Embryonic facial prominence (tissue), 1 donor: ENCODE data around the gene GADD45G.

Experiments
- DNase-seq: peaks from one replicate; pipeline ENCODE4 v3.0.0-alpha.2; 2016; ENCODE audit errors: extremely low spot score

GADD45G gene

DNA sequence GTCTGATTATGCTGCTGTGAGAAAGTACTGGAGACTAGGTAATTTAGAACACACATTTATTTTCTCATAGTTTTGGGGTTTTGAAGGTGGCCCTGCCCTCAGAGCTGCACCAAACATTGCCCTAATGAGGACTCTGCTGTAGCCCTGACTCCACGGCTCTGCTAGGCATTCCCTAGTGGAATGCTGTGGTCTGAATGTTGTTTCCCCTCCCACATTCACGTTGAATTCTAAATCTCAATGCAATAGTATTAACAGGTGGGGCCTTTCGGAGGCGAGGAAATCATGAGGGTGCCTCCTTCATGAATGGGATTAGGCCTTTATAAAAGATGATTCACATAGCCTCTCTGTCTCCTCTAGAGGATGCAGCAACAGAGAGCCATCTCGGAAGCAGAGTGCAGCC lies 25.7 kb downstream of the GADD45G start:
- no peak for DNase-seq

DNA sequence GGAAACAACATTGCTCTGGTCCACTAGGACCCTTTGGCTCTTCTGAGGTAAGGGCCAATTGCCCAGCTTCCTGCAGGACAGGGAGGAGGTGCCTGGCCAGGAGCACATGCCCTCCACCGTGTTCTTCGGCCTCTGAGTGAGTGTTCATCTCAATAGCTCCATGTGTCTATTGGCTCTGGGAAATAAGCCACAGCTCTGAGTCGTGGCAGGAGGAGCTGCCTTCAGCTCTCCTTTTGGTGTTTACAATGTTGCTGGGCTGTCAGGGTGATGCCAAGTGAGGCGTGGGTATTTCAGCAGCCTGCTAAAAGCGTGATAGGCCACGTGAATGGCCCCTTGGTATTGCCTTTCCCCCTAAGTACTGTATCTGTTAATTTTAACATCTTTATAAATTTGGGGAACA lies 26.6 kb downstream of the GADD45G start:
- DNase-seq = no peak

DNA sequence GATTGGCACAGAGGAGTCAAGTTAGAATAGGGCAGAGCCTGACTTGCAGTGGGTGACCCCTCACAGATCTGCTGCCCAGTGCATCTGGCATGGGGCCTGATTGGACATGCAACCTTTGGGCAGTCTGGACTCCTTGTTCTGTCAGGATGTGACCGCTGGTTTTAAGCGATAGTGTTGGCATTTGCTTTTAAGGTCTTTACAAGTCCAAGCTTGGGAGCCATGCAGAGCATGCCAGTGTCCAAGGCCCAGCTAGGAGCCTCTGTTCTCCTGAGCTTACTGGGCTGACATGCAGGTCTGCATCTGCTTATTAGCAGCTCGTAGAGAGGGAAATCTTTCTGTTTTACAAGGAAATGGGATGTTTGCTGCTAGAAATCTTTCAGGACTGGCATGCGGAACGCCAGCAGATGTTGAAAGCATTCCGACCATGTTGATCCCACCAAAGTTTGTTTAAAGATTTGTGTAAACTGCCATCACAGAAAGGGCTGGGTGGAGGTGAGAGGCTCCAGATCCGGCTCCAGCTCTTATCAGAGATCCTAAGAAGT lies 27.5 kb downstream of the GADD45G start:
- no peak for DNase-seq

DNA sequence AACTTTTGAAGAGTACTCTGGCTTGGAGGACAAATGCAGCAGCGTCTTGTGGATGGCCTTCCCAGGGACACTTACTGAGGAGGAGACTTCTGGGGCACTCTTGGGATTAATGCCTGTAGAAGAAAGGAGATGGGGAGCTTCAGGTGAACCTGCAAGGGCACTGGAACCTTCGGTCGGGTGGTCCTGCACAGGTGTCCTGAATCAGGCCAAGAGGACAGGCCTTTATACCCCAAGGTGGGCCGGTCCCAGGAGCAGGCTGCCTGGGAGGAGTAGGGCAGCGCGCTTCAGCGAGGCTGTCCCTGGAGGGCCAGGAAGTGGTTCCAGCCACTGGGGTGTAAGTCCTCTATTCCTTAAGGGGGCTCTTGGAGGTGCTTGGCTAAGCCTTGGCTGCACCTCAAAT lies 27.9 kb downstream of the GADD45G start:
- DNase-seq = no peak

DNA sequence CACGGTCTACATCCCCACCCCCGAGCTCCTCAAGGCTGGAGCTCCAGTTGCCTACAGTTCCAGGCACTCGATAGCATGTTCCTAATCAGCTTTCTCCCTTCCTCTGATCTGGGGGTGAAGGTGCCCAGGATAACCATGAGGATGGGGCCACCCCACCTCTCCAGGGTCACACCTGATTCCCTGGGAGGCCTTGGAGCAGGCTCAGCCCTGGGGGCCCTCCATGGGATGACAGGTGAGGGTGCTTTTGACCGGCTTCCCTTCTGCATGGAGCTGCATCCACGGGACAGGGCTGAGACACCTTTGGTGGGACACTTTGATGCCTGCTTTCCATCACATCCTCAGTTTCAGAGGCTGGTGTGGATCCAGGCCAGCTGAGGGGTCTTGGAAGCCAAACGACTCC lies 28.6 kb downstream of the GADD45G start:
- no peak for DNase-seq

DNA sequence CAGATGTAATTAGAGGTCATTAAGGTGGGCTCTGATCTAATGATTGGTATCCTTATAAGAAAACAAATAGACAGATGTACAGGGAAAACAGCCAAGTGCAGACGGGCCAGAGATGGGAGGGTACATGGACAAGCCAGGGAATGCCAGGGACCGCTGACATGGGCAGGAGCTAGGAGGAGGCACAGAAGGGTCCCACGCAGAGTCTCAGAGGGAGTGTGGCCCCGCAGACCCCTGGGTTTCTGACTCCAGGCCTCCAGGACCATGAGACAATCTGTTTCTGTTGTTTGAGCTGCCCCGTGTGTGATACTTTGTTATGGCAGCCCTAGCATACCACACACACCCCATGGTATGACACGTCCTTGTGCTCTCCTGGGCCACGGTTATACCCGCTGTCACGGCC lies 29.1 kb downstream of the GADD45G start:
- DNase-seq = no peak

DNA sequence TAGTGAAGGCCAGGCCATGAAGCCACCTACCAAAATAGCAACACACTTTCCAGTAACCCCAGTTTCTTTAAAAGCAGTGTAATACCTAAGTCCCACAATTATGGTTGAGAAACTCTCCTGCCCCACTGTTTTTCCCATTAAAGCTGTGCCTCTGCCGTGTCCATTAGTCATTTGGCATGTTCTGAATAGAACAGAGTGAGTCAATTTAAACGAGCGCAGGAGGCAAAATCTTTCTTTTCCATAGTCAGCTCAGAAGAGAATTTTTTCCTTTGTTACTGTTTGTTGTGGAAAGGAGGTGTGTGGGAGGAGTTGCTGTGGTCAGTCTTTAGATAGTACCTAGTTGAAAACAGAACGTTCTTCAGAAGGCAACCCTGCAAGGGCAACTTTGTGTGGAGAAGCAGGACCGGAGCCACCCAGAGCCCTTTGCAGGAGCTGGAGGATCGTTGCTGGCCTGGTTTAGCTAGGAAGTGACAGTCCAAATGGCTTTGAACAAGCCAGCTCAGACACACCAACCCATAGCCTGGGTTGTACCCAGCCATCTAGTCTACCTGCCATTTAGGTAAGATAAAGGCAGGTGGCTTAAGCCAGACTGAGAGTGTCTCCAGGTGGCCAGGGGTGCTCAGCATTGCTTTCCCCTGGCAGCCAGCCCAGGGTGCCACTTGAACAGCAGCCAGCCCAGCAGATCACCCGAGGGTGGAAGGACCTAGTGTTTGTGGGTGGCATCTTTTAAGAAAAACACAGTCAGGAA lies 30.4 kb downstream of the GADD45G start:
- no peak for DNase-seq

DNA sequence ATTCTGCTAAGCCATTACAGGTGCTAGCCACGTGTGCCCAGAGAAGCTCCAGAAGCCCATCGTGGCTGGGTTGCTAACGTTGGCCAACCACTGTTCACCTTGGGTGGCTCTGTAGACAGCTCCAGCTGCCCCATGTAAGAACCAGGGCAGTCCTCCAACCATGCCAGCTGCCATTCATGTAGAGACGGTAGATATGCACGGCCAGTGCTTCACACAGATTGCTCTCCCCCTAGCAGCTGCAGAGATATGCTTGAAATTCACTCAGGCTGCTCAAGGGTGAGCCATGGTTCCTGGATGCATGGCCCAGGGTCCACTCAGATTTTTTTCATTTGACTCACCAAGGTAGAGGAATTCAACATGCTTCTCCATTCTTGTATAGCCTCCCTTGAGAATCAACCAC lies 31.0 kb downstream of the GADD45G start:
- DNase-seq = no peak

DNA sequence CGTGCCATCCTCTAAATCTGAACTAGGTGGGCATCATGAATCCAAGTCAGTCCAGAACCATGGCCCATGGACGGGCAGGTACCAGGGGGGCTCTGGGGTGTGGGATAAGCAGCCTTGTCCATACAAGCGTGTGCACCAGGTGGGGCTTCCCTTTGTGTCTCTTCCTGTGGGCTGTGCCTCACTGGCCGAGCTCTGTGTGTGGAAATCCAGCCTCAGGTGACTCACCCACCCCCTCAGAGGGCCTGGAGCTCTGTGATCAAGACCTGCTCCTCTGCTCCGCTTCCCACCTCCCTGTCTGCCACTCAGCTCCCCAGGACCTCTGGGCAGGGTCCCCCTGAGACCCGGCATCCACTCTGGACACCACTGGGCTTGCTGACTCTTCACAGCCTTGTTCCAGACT lies 33.0 kb downstream of the GADD45G start:
- DNase-seq = no peak

DNA sequence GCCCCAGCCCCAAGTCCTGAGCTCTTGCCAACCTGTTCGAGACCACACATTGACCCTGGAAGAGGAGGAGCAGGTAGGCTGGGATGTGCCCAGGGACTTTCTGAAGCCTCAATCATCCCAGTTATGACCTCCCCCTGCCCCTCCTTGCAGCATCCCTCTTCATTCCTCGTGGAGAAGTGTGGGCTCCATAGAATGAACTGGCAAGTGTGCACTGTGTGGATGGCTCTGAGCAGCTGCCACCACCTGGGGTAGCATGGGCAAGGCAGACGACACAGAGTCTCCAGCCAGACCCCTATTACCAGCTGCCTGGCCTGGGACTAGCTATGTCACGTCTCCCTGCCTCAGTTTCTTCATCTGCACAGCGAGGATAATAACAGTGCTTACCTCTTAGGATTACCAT lies 33.5 kb downstream of the GADD45G start:
- no peak for DNase-seq

DNA sequence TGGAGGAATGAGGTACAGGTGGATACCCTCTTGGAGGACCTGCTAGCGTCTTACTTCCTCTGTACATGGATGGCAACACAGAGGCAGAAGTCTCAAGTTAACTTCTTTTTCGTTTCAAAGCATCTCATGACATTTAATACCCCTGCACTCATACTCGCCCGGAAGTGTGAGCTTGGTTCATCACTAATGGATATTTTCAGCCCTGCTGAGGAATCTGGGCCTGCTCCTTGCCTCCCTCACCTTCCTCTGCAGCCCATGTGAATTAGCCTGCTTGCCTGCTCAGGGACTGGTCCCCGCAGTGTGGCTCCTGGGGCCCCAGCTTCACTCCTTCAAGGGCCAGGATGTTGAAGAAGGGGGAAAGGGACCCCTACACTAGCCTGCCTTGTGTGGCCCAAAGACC lies 34.1 kb downstream of the GADD45G start:
- no peak for DNase-seq

DNA sequence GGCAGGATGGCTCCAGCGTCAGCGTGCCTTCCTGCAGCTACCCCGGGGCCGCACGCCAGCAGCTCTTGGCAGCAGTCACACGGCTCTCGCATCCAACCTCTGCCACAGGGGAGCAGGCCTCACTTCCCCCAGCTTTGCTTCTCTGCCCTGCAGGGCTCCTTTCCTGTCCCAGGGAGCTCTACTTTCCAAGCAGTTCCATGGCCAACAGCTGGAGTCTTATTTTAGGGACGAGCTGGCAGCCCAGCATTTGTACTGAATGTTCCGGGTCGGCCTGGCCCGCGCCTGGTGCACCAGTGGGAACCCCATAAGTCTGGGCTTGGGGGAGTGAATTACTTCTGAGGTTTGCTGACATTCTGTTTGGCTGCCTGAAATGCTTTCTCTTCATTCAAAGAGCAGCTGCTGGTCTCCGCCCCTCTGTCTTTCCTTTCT lies 34.6 kb downstream of the GADD45G start:
- no peak for DNase-seq

DNA sequence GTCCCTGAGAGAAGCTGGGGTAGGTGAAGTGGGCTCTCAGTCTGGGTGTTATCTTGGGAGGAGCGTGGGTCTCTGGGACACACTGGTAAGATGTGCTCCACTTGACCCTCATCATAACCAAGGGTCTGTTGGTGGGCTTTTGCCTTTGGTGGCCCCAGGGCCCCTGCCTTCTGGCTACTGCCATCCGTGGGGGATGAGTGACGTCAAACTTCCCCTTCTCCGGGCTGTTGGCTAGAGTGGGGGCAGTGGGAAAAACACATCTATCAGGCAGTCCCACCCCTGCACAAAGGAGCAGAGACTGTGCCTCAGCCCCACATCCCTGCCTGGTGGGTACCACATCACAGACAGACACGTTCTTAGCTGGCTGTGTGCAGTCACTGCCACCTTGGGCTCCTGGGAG lies 35.1 kb downstream of the GADD45G start:
- no peak for DNase-seq

DNA sequence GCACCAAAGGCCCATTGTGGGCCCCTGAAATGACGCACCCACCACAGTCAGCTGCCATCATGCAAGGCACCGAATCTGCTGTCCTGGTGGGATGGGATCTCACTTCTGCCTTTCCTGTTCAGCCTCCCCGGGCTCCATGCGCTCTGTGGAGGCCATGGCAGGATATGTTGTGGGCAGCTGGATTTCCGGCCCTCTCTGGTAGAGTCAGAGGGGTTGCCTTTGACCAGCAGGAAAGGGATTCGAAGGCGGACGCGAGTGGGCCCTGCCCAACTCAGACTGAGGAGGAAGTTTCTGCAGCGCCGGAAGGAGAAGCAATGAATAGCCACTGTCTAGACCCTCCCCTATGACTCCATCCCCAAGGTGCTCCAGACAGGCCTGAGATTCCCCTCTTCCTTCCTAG lies 35.5 kb downstream of the GADD45G start:
- DNase-seq = no peak

DNA sequence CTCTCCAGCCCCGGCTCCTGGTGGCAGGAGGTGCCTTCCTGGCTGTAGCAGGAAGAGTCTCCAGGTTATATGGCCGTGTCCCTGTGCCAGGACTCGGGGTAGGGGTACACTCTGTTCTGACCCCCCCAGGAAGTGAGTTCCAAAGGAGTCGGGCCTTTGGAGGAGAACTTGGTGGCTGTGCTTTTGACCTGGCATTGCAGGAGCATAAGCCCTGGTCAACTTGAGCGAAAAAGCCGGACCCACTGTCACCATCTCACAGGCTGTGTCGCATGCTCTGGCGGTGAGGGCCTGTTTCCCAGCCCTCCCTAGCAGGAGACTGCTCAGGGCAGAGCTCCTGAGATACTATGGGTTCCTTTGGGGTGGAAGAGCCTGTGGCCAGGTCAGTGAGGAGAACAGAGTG lies 36.0 kb downstream of the GADD45G start:
- no peak for DNase-seq

DNA sequence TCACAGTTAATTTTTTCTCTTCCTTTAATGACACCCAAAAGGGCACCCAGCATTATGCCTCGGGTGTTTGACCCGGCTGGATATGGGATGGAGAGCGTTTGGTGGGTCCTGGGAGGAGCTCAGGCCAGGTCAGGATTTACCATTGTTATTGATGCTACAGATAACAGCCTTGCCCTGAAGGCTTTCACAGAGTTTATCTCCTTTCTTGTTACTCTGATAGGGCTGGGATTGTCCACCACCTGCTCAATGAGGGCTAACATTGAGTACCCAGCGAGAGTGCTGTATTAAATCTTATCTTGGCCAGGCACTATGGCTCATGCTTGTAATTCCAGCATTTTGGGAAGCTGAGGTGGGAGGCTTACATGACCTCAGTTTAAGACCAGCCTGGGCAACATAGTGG lies 37.2 kb downstream of the GADD45G start:
- DNase-seq = no peak

DNA sequence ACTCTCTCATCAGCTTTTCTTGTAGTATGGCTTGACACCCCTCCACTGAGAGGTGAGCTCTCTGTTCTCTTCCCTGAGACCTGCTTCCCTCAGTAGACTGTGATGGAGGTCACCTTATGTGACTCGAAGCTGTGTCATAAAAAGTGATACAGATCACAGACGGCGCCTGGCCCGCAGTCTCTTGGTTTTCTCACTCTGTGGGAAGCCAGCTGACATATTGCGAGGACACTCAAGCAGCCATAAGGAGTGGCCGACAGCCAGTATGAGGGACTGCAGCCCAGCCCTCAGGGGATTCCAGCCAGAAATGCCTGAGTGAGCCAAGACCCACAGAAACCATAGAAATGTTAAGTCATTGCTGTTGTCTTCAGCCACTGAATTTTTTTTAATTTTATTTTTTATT lies 38.0 kb downstream of the GADD45G start:
- DNase-seq = no peak

DNA sequence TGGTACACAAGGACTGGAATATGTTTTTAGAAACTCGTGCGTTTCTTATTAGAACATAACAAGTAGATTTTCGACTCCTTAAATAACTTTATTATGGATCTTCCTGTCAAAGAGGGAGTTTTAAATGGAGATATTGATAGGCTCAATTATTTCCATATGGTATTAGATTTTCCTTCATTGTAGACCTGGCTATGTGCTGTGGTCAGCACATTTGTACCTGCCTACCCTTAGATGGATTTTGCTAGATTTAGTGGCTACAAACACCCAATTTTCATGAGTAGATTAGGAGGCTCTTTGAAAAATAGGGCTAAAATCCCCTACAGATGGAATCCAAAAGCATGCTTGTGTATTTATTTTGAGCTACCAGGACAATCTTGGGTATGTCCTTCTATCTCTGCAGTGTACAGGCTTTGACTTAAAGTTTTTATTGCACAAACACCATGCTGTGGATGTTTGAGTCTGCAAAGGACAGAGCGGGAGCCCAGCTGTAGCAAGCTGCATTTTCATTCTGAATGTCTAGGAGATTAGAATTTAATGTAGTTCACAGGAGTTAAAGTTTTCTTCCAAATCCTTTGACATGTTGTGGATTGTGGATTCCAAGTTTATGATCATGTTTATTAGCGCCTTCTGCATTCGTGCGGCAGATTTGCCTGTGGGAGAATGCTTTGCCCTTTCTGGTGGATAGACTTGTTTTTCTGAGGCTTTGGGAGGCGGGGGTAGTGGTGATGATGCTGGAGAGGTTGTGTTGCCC lies 41.6 kb downstream of the GADD45G start:
- DNase-seq = no peak

DNA sequence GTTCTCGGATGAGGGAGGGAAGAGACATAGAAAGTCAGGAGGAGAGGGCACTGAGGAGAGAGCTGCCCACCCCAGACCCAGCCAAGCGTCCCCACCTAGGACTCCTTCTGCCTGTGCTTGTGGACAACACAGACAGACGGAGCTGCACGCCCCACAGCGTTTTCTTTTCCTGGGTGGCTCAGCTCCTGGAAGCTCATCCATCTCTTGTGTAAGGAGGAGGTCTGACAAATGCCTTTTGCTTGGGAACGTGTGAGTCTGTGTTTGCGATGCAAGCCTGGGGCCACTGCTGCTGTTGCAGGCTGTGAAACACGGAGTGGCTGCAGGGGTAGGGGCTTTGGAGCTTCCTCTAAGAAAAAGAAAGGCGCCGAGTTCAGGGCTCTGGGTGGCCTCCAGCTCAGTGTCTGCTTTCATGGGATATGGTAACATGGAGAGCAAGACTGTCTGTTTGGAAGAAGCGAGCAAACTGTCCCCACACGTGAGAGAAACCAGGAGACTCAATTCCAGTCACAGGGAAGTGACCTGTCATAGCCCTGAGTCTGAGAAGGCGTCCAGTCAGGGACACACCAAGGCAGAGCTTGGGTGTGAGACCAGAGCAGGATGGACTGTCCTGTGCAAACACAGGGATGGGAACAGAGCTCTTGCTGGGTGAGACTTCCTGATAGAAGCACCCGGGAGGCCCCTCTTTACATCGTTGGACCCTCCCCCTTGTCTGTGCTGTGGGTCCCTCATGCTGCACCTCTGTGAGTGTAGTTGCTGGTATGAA lies 42.7 kb downstream of the GADD45G start:
- no peak for DNase-seq

DNA sequence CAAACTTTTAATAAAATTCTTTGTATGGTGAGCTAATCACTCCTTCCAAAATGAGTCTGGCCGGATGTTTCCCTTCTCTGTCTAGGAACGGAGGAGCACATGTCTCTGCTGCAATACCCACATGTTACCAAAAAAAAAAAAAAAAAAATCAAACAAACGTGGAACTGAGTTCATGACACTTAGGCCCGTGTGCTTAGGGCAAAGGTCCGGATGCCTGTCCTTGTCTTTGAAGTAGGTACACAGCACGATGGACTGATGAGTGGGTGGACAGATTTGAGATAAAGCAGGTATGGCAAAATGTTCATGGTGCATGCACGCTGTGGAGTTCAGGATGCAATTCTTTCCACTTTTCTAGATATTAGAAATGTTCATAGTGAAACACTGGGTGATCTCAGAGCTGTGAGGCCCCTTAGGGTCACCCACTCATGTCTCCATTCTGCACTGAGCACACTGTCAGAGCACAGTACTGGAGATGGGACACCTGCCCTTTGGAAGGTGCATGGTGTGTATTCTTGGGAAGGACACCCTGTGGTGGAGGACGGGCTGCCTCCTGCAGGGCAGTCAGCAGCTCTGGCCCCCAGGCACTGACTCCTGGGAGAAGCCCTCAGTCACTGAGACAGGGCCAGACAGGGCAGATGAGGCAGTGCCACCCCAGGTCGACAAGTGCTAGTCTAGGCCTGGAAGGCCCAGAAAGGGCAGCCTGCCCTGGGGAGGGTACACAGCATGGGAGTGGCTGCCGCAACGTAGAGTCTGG lies 43.6 kb downstream of the GADD45G start:
- no peak for DNase-seq

DNA sequence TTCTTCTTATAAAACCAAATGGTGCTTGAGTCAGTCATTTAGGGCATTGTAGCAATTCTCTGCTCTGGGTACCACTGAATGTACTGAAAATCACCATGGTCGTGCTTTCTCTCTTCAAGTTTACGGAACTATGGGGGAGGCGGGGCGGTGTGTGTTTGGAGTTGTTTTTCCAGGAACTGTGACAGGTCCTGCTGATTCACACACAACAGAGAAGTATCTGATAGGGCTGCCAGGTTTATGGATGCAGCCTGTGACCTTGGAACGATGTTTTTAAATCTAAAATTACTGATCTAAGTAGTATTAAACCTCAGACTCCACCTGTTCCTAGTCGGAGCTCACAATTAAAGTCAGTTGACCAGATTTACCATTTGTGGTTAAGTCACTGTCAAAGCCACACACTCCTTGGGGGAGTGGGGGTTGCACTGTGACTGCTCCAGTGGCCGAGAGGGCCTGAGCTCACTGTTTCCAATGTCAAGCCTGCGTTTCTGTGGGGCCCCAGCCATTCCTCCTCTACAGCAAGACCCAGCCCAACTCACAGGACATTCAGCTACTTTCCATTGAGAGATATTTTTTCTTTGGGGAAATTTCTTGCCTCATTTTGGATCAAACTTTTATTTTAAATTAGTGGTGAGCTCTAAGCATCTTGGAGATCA lies 44.4 kb downstream of the GADD45G start:
- DNase-seq = no peak
